ENCODE data around the gene FAM237B. TPM values are rescaled to one million over a fixed set of nuclear protein-coding genes. Genes with fewer than 3 reads are reported as not detected.

FAM237B gene
- total RNA-seq, 1 donor from 2014 or later: not detected

- no peak for DNase-seq (ENCODE audit: low read depth)
Measured at GRCh38 chr7:90290244-90291113, 30.6 kb downstream of the FAM237B start.

GRCh38 chr7:90288154-90288553, 33.0 kb downstream of the FAM237B start:
- no peak for DNase-seq (ENCODE audit: low read depth)

- no peak for DNase-seq (ENCODE audit: low read depth)
Measured at GRCh38 chr7:90276033-90276728, 44.9 kb downstream of the FAM237B start.

DNA sequence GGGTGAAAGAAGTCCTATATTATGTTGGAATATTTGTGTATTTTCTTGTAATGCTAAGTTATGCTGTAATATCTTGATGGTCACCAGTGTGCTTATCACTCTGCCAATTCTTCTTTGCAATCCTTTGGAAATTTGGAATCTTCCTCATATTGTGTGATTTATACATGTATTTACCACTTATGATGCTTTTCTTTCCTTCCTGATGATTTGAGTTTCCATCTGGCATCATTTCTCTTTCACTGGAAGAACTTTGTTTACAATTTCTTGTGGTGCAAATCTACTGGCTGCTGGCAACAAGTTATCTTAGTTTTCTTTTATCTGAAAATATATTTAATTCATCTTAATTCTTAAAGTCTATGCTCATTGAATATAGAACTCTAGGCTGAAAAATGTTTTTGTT, 46.9 kb downstream of the FAM237B start:
- DNase-seq (ENCODE audit: low read depth): no peak

DNA sequence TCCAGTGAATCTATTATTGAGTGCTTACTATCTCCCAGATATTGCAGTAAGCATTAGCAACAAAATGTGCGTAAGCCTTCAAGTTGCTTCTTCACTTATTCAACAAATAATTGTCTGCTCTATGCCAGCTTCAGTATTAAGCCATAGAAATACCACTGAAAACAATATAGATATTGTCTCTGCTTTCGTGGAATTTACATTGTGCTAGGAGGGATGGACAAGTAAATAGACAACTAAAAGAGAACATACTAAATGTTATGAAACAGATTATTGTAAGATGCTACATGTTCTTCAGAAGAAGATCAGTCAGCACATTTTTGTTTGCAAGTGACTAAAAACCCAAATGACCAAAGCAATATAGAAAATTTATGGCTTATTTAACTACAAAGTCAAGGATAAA, 48.9 kb downstream of the FAM237B start:
- no peak for DNase-seq (ENCODE audit: low read depth)

GRCh38 chr7:90271753-90272152, 49.4 kb downstream of the FAM237B start:
- DNase-seq (ENCODE audit: low read depth): peak; percentile 16

DNA sequence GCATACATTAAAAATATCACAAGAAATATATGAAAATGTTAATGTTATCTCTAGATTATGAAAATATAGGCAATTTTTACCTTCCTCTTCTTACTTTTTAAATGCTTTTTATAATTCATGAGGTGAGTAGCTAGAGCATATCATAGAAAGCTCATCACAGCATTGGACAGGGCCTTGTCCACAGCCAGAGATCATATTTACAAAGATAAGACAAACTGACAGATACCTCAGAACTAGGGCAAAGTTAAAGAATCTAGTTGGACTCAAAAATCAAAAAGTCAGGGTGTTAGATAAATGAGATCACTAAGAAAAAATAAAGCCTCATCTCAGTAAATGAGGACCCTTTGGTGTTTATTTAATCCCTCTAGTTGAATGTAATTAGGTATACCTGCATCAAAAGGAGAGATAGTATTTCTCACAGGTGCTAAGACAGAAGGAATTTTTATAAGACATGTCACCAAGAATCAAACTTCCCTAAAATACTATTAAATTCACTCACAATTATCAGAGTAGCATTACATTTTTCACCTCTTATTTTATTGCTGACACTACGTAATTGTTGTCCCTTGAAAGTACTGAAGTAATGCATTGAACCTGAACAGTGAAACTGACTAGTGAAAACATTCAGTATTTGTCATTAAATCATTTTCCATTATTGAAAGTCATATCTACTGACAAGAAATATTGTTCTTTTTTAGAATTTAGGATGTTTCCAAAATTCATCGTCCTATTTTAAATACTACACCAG, 50.5 kb downstream of the FAM237B start:
- no peak for DNase-seq (ENCODE audit: low read depth)

- DNase-seq (ENCODE audit: low read depth): no peak
Measured at GRCh38 chr7:90269163-90269562, 51.9 kb downstream of the FAM237B start.

GRCh38 chr7:90267263-90267858, 53.7 kb downstream of the FAM237B start:
- no peak for DNase-seq (ENCODE audit: low read depth)

DNA sequence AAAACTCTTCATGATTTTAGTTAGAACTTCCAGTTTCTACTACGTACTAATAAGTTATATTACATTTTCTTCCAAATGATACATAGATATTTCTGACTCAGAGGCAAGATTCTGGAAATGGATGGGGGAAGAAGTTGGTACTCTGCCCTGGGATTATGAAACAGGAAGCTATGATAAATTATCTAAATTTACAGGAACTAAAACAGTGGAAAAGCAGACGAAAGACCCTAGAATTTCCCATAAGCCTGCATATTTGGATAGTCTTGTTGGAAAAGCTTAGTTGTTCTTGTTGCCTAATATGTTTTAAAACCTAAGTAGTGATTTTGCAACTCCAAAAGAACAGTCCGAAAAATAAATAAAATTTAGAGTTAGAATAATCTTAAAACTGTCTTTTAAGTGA, 54.3 kb downstream of the FAM237B start:
- DNase-seq (ENCODE audit: low read depth): no peak

Other genes with a start within 250 kb of the FAM237B start
- 13.4 and 17.4 TPM in 2 replicates for gene STEAP1, start 166.8 kb downstream of the FAM237B start, total RNA-seq
- 7.1 and 20.2 TPM in 2 replicates for gene STEAP2, start 109.6 kb downstream of the FAM237B start, total RNA-seq
- 0.87 and 10.3 TPM in 2 replicates for gene CFAP69, start 76.1 kb downstream of the FAM237B start, total RNA-seq
- 21.4 and 22.7 TPM in 2 replicates for gene GTPBP10, start 25.4 kb upstream of the FAM237B start, total RNA-seq
- 62.1 and 95.2 TPM in 2 replicates for gene CLDN12, start 82.2 kb upstream of the FAM237B start, total RNA-seq
- not detected in 2 replicates for gene PTTG1IP2, start 148.3 kb upstream of the FAM237B start, total RNA-seq

Data from renal cortical epithelial cell (primary cell).